HS-5 (cell line): ENCODE data around the gene MSH6.
A peak's percentile ranks its signal among the peaks of the same experiment; 100 is the strongest.

Source experiments
- DNase-seq: peaks from one replicate; pipeline ENCODE4 v3.0.0-alpha.2; 2012; ENCODE audit warnings: low read depth

The MSH6 gene

DNA sequence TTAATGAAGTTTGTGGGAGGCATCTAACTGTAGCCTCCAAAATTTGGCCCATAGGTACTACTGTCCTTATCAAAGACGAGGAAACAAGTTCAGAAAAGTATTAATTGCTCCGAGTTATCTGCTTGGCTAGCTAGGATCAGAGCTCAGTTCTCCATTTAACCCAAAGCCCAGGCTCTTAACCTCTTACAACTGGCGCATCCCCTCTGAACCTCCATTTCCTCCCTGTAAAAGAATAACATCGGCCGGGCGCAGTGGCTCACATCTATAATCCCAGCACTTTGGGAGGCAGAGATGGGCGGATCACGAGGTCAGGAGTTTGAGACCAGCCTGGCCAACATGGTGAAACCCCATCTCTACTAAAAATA lies 3.5 kb upstream of the MSH6 start:
- DNase-seq, result no peak

DNA sequence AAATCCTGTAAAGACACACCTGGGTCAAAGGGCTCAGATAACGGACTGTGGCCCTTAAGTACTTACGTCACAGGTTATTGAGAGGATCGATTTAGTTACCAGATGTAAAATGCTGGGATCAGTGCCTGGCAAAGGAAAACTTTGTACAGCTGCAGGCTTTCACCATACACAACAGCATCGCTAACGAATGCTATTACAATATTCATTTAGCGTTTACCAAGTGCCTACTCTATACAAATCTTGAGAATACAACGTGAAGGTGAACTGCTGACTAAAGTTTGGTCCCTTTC lies 619 bp upstream of the MSH6 start:
- DNase-seq, result no peak

GRCh38 chr2:47783486-47784351 lies 774 bp downstream of the MSH6 start:
- DNase-seq, result peak; percentile 31

- no peak for DNase-seq
Observed at GRCh38 chr2:47784352-47784851, 1.5 kb downstream of the MSH6 start.

DNA sequence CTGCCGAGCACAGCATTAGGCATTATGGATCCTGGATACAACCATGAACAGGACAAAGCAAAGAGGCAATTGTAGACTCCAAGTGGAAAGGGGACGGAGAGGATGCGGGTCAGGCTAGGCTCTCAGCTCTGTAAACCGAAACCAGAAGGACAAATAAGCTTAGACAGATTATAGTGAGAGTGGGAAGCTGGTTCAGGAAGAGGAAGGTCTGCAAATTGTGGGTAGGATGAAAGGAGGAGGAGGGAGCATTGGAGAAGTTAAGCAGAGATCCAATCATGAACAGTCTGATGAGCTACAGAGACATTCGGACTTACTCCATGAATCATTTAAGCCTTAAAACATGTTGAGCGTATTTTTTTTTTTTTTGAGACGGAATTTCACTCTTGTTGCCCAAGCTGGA lies 3.0 kb downstream of the MSH6 start:
- no peak for DNase-seq

- DNase-seq, result no peak
Observed at GRCh38 chr2:47796090-47796697, 13.2 kb downstream of the MSH6 start.

GRCh38 chr2:47798631-47799030 lies 15.7 kb downstream of the MSH6 start:
- DNase-seq, result no peak

- no peak for DNase-seq
Observed at GRCh38 chr2:47799031-47799609, 16.2 kb downstream of the MSH6 start.

- DNase-seq, result no peak
Observed at GRCh38 chr2:47801118-47801517, 18.2 kb downstream of the MSH6 start.

DNA sequence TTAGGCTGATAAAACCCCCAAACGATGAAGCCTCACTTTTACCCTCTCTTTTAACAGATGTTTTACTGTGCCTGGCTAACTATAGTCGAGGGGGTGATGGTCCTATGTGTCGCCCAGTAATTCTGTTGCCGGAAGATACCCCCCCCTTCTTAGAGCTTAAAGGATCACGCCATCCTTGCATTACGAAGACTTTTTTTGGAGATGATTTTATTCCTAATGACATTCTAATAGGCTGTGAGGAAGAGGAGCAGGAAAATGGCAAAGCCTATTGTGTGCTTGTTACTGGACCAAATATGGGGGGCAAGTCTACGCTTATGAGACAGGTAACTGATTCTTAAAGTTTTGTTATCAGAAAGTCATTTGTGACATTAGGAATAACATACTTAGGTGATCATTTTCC lies 20.4 kb downstream of the MSH6 start:
- DNase-seq, result no peak

GRCh38 chr2:47803770-47804169 lies 20.8 kb downstream of the MSH6 start:
- no peak for DNase-seq

GRCh38 chr2:47805850-47806249 lies 22.9 kb downstream of the MSH6 start:
- DNase-seq, result no peak

- no peak for DNase-seq
Observed at GRCh38 chr2:47808614-47809013, 25.7 kb downstream of the MSH6 start.

- DNase-seq, result no peak
Observed at GRCh38 chr2:47809903-47810302, 27.0 kb downstream of the MSH6 start.

- DNase-seq, result no peak
Observed at GRCh38 chr2:47810850-47811249, 27.9 kb downstream of the MSH6 start.

DNA sequence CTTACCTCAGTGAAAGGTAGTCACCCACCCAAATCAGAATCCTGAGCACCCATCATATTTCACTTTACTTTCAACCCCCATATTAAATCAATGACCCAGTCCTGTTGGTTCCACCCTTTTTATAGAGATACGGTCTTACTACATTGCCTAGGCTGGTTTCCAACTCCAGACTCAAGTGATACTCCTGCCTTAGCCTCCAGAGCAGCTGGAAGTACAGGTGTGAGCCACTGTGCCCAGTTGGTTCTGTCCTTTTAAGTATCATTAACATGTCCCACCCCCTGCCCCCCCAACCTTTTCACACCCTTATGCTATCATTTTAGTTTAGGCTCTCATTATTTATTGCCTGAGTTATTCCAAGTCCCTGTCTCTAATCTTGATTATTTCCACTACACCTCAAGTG lies 28.7 kb downstream of the MSH6 start:
- no peak for DNase-seq

DNA sequence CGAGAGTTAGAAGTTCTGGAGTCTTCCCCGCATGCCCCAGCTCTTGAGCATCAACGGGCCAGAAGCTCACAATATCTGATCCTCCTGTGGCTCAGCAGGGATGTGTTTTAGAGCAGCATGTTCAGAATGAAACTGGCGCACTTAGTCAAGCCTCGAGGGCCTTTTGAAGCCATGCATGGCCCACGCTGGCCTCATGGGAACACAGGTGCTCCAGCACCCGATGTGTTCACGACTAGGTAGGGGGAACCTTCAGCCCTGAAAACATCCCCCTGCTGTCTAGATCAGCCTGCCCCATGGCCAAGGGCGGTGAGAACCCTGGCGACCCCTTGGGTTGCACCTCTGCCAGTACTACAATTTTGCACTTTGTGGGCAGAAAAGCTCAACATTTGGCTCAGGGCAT lies 32.8 kb downstream of the MSH6 start:
- no peak for DNase-seq

DNA sequence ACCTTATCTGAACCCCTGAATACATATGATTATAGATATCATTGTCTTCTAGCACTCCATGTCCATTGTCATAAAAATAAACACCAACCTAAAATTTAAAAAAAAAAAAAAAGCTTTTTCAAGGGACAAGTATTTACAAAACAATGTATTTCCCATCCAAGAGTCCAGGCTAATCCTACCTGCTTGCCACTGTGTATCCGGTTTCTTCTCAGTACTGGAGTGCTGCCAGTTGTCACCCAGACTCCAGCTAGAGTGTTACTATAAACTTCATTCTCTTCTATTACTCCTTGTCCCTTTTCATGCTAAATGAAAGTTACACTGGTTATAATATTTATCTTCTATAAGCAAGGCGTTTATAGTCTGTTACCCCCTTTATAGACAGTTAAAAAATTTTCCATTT lies 35.8 kb downstream of the MSH6 start:
- no peak for DNase-seq

DNA sequence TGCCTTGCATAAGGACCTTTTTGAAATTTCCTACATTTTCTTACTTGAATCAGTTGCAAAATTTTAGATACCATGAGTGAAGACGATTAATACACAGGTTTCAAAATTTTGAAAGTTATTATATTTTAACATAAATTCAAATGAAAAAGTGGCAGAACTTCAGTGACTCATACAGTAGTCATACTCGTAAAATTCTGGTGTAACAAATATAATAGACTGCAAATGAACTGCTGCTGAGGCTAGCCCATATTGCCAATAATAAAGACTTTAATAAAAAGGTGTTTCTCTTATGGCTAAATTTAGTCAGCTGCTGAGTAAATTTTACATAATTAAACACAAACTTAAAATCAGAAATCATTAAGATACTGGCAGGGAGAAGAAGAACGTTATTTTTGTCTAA lies 36.9 kb downstream of the MSH6 start:
- peak; percentile 55 for DNase-seq

DNA sequence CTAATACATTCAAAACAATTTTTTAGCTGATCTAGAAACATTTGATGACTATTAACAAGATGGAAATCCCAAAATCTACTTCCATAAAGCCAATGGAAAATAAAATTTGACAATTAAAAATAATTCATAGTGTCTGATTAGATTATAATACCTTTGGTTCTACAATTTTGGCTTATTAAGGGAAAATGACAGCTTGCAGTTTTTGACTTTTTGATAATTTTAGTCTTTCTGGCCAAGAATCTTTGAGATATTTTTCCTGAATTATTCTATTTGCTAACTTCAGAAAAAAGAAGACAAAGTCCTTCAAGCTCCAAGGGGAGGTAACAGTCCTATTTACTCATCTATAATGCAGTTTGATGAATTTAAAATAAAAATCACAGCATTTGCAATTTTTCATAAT lies 39.6 kb downstream of the MSH6 start:
- no peak for DNase-seq

DNA sequence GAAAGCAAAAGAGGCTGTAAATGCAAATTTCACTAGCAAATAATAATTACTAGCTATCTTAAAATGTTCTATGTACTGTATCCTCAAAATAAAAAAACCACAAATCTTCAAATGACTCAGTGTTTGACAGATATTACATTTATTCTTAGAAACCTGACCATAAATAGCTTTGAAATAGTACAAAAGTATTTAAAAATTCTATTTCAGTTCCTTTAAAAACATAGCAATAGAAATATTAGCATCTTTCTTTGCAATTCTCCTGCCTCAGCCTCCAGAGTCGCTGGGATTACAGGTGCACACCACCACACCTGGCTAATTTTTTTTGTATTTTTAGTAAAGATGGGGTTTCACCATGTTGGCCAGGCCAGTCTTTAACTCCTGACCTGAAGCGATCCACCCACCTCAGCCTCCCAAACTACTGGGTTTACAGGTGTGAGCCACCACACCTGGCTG lies 50.6 kb downstream of the MSH6 start:
- DNase-seq, result no peak

DNA sequence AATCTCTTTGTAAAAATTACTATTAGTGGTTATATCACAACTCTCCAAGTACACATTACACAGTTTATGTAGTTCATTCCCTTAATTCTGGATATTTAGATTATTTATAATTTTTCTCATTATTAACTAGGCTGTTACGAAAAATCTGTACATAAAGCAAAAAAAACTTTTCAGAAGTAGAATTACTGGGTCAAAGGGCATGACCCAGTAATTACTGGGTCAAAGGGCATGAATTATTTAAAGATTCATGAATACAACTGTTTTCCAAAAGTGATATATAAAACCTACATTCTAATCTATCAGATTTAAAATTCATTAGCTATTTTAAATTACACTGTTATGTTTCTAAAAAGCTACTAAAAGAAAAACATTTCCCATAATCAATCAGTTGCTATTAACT lies 55.3 kb downstream of the MSH6 start:
- no peak for DNase-seq

GRCh38 chr2:47838686-47839085 lies 55.7 kb downstream of the MSH6 start:
- no peak for DNase-seq

GRCh38 chr2:47842846-47843245 lies 59.9 kb downstream of the MSH6 start:
- no peak for DNase-seq
